Fibroblast of the aortic adventitia (primary cell): ENCODE measurements around the gene PBRM1. TPM values are rescaled to one million over a fixed set of nuclear protein-coding genes. Genes with fewer than 3 reads are reported as not detected.

Source experiments
- DNase-seq: peaks from one replicate; pipeline ENCODE4 v3.0.0-alpha.2; 2010; ENCODE audit warnings: low read depth
- H3K4me3 ChIP-seq: 2 replicates; pipeline ENCODE4 v1.5.1; 2011; ENCODE audit warnings: low read depth, mild to moderate bottlenecking, control low read depth, low read length, moderate library complexity
- CTCF ChIP-seq: IDR thresholded peaks from 2 replicates; pipeline ENCODE4 v1.5.1; 2011; ENCODE audit warnings: mild to moderate bottlenecking, low read length, control low read depth, inconsistent platforms; ENCODE audit not compliant: insufficient read depth
- total RNA-seq: library from RNA; depleted of rRNA; stranded (reverse); fragments of >200 nt; gene quantifications from 2 replicates; pipeline ENCODE4 v1.2.3, GENCODE V29; 2012; ENCODE audit warnings: low replicate concordance

Gene PBRM1
- total RNA-seq, 1 donor = 115 TPM

GRCh38 chr3:52703341-52703740 lies 17.6 kb upstream of the PBRM1 start:
- no peak for DNase-seq
- no peak for TF ChIP-seq CTCF
- H3K4me3 ChIP-seq = peak overlapping the region; percentile 98

GRCh38 chr3:52697632-52697965 lies 11.9 kb upstream of the PBRM1 start:
- H3K4me3 ChIP-seq = no peak overlapping the region
- no peak for TF ChIP-seq CTCF
- DNase-seq = no peak

GRCh38 chr3:52696830-52697631 lies 11.3 kb upstream of the PBRM1 start:
- no peak for TF ChIP-seq CTCF
- DNase-seq = no peak
- no peak overlapping the region for H3K4me3 ChIP-seq

- H3K4me3 ChIP-seq = no peak overlapping the region
- TF ChIP-seq CTCF = no peak
- DNase-seq = no peak
These were observed 10.3 kb upstream of the PBRM1 start for GRCh38 chr3:52695798-52696671.

GRCh38 chr3:52694528-52695189 lies 8.9 kb upstream of the PBRM1 start:
- no peak for TF ChIP-seq CTCF
- H3K4me3 ChIP-seq = no peak overlapping the region
- no peak for DNase-seq

GRCh38 chr3:52693071-52693470 lies 7.4 kb upstream of the PBRM1 start:
- no peak for DNase-seq
- H3K4me3 ChIP-seq = no peak overlapping the region
- TF ChIP-seq CTCF = no peak
